HCT116 (cell line): ENCODE results near the gene MAPK8. TPM values are rescaled to one million over a fixed set of nuclear protein-coding genes. Genes with fewer than 3 reads are reported as not detected.

Source experiments
- ATAC-seq: fragments of 200-7000 bp; cut with Tn5 transposase; 2 replicates; pipeline ENCODE4 v1.9.1; 2020; ENCODE audit warnings: mild to moderate bottlenecking, moderate library complexity
- BruUV-seq: library from RNA; stranded (reverse); fragments of 400-500 nt; replicated peaks from 2 replicates; lab custom pipeline; 2021; lab: Mats Ljungman, UMichigan
- CTCF ChIA-PET: fragments of 300-600 bp; sonication (Branson Sonifier 250); formaldehyde crosslinking; loops from one replicate; lab custom pipeline; 2021; ENCODE audit warnings: antibody characterized with exemption; lab: Charles Lee
- POLR2A ChIA-PET: fragments of 300-600, 350-600 bp; sonication (Branson Sonifier 250); formaldehyde crosslinking; loops from one replicate; lab custom pipeline; 2021; ENCODE audit warnings: antibody characterized with exemption; lab: Charles Lee
- RAD21 ChIA-PET, 2 experiments: fragments of 300-600 bp; sonication (Branson Sonifier 250); formaldehyde crosslinking; loops; one replicate each; lab custom pipeline; 2023; ENCODE audit warnings: low total read pairs in 2 of 2; ENCODE audit not compliant: uncharacterized antibody in 2 of 2, unreplicated experiment in 2 of 2, low non-redundant PET in 1 of 2; lab: Charles Lee
- DNase-seq: peaks from one replicate; pipeline ENCODE4 v3.0.0-alpha.2; 2010; ENCODE audit warnings: low read depth, low spot score
- H2AFZ ChIP-seq: fragments of 200-600 bp; shearing (Covaris generic), sonication (generic); 2 replicates; pipeline ENCODE4 v1.6.1; 2017; ENCODE audit warnings: low read depth, mixed run types, mixed read lengths, antibody characterized with exemption, low read length; ENCODE audit not compliant: poor library complexity, severe bottlenecking
- H3K27ac ChIP-seq: 2 replicates; pipeline ENCODE4 v1.5.1; 2012; ENCODE audit warnings: low read depth, low read length
- H3K27me3 ChIP-seq: fragments of 200-600 bp; sonication (generic); 2 replicates; pipeline ENCODE4 v1.6.1; 2016; ENCODE audit warnings: mixed run types, low read length, mixed read lengths; ENCODE audit not compliant: insufficient read depth
- H3K36me3 ChIP-seq, 2 experiments: fragments of 200-500 bp in 1 of 2; fragments of 200-600 bp in 1 of 2; sonication (Bioruptor generic) in 1 of 2; sonication (generic) in 1 of 2; 2 replicates each; pipeline versions ENCODE4 v1.5.1 to v1.6.1; 2014 to 2016; ENCODE audit warnings: low read length in 2 of 2, inconsistent platforms in 1 of 2, mixed read lengths in 1 of 2, mixed run types in 1 of 2; ENCODE audit not compliant: insufficient read depth in 2 of 2, control insufficient read depth in 1 of 2
- H3K4me1 ChIP-seq, 2 experiments: fragments of 200-600 bp in 1 of 2; sonication (generic) in 1 of 2; 2 replicates each; pipeline versions ENCODE4 v1.5.1 to v1.6.1; 2012 to 2017; ENCODE audit warnings: low read length in 2 of 2, inconsistent platforms in 1 of 2, mild to moderate bottlenecking in 1 of 2, mixed read lengths in 1 of 2, mixed run types in 1 of 2, moderate library complexity in 1 of 2; ENCODE audit not compliant: insufficient read depth in 2 of 2, control insufficient read depth in 1 of 2
- H3K4me2 ChIP-seq: fragments of 200-600 bp; sonication (generic); 2 replicates; pipeline ENCODE4 v1.6.1; 2017; ENCODE audit warnings: mixed run types, low read length, mixed read lengths
- H3K4me3 ChIP-seq, 2 experiments: fragments of 200-600 bp in 1 of 2; sonication (generic) in 1 of 2; replicated peaks in 1 of 2; 2 replicates each; pipeline ENCODE4 v1.5.1; 2011 to 2016; ENCODE audit warnings: low read length in 2 of 2, control low read depth in 1 of 2, low read depth in 1 of 2, mild to moderate bottlenecking in 1 of 2, mixed read lengths in 1 of 2, mixed run types in 1 of 2
- H3K79me2 ChIP-seq: fragments of 200-600 bp; sonication (generic); 2 replicates; pipeline ENCODE4 v1.6.1; 2017; ENCODE audit warnings: mild to moderate bottlenecking, mixed run types, low read length, moderate library complexity, mixed read lengths; ENCODE audit not compliant: insufficient read depth
- H3K9ac ChIP-seq: fragments of 200-600 bp; sonication (generic); 2 replicates; pipeline ENCODE4 v1.6.1; 2016; ENCODE audit warnings: low read length, mixed read lengths
- H3K9me2 ChIP-seq: fragments of 200-600 bp; sonication (generic), shearing (Covaris generic); 2 replicates; pipeline ENCODE4 v1.6.1; 2017; ENCODE audit warnings: mixed run types, mild to moderate bottlenecking, moderate library complexity; ENCODE audit not compliant: insufficient read depth
- H3K9me3 ChIP-seq, 2 experiments: fragments of 200-500 bp in 1 of 2; fragments of 200-600 bp in 1 of 2; sonication (Bioruptor generic) in 1 of 2; sonication (generic) in 1 of 2; 2 replicates each; pipeline ENCODE4 v1.6.1; 2014 to 2017; ENCODE audit warnings: low read length in 2 of 2, mixed read lengths in 2 of 2, inconsistent platforms in 1 of 2, low read depth in 1 of 2, mild to moderate bottlenecking in 1 of 2, mixed run types in 1 of 2, moderate library complexity in 1 of 2; ENCODE audit not compliant: control insufficient read depth in 1 of 2, insufficient read depth in 1 of 2
- H4K20me1 ChIP-seq: fragments of 200-600 bp; sonication (generic), shearing (Covaris generic); 2 replicates; pipeline ENCODE4 v1.6.1; 2017; ENCODE audit warnings: mixed run types, mild to moderate bottlenecking, moderate library complexity; ENCODE audit not compliant: insufficient read depth
- CBX3 ChIP-seq: IDR thresholded peaks from 2 replicates; pipeline ENCODE4 v1.6.1; 2012; ENCODE audit warnings: low read depth
- CTCF ChIP-seq, 3 experiments: fragments of 200-600 bp in 1 of 3; sonication (generic) in 1 of 3; IDR thresholded peaks in 2 of 3; conservative IDR thresholded peaks in 1 of 3; 2 replicates each; pipeline ENCODE4 v1.5.1; 2012 to 2017; ENCODE audit warnings: low read depth in 2 of 3, low read length in 2 of 3, antibody characterized with exemption in 1 of 3, borderline replicate concordance in 1 of 3, control low read depth in 1 of 3, mild to moderate bottlenecking in 1 of 3, mixed read lengths in 1 of 3, mixed run types in 1 of 3, moderate library complexity in 1 of 3; ENCODE audit not compliant: insufficient read depth in 1 of 3
- EGR1 ChIP-seq: IDR thresholded peaks from 2 replicates; pipeline ENCODE4 v1.6.1; 2012; ENCODE audit warnings: low read depth
- ELF1 ChIP-seq: IDR thresholded peaks from 2 replicates; pipeline ENCODE4 v1.6.1; 2012; ENCODE audit warnings: low read depth, borderline replicate concordance
- FOSL1 ChIP-seq: IDR thresholded peaks from 2 replicates; pipeline ENCODE4 v1.6.1; 2012; ENCODE audit warnings: low read depth
- REST ChIP-seq: IDR thresholded peaks from 2 replicates; pipeline ENCODE4 v1.6.1; 2012; ENCODE audit warnings: low read depth
- SP1 ChIP-seq: IDR thresholded peaks from 2 replicates; pipeline ENCODE4 v1.6.1; 2012; ENCODE audit warnings: low read depth
- SRF ChIP-seq: IDR thresholded peaks from 2 replicates; pipeline ENCODE4 v1.6.1; 2012; ENCODE audit warnings: low read depth
- TCF7L2 ChIP-seq: IDR thresholded peaks from 2 replicates; pipeline ENCODE4 v1.7.0; 2011; ENCODE audit warnings: borderline replicate concordance, inconsistent platforms; ENCODE audit not compliant: insufficient read depth, insufficient read length; ENCODE audit errors: extremely low read depth
- YY1 ChIP-seq: IDR thresholded peaks from 2 replicates; pipeline ENCODE4 v1.6.1; 2011; ENCODE audit warnings: low read length, low read depth, moderate library complexity, mild to moderate bottlenecking; ENCODE audit not compliant: insufficient replicate concordance; ENCODE audit errors: extremely low read depth
- ZBTB33 ChIP-seq: IDR thresholded peaks from 2 replicates; pipeline ENCODE4 v1.6.1; 2011; ENCODE audit warnings: mild to moderate bottlenecking, low read length, moderate library complexity; ENCODE audit not compliant: insufficient replicate concordance; ENCODE audit errors: extremely low read depth
- ZFX ChIP-seq: fragments of 450-650 bp; IDR thresholded peaks from 2 replicates; pipeline ENCODE4 v1.6.1; 2017
- ZNF274 ChIP-seq: fragments of 200-500 bp; sonication (Bioruptor generic); IDR thresholded peaks from 2 replicates; pipeline ENCODE4 v1.6.1; 2014; ENCODE audit warnings: mild to moderate bottlenecking, low read depth, low read length, inconsistent platforms
- intact Hi-C: fragments of 100-400 bp; cut with micrococcal nuclease; formaldehyde crosslinking; loops from 2 replicates; pipeline ENCODE4 v1.10.0; 2022
- total RNA-seq: library from RNA; stranded (reverse); gene quantifications from one replicate; pipeline ENCODE4 v1.2.1, GENCODE V29; 2021; ENCODE audit not compliant: unreplicated experiment

MAPK8 gene
- total RNA-seq, 1 experiment from 2014 or later: 71.0 TPM

- no peak overlapping the region for H3K9ac ChIP-seq
- no peaks in the 10 kb centered on the region for H3K27me3 ChIP-seq
- H3K9me2 ChIP-seq: no peaks in the 10 kb centered on the region
- ATAC-seq: no peak
- ChIA-PET CTCF (no interaction called here), RAD21 (no interaction called here), POLR2A (no interaction called here)
- TF ChIP-seq YY1 (no peak), CTCF (IDR thresholded peaks at IDR 0.05 in 2 of 3, conservative IDR thresholded peaks at IDR 0.05 in 1 of 3; ENCODE audit: borderline replicate concordance in 1 of 3, insufficient read depth in 1 of 3, low read depth in 2 of 3, low read length in 2 of 3) (no peak), EGR1 (no peak), ZBTB33 (no peak), REST (no peak), SRF (no peak), CBX3 (no peak), ELF1 (no peak), TCF7L2 (no peak), ZNF274 (no peak), ZFX (no peak), FOSL1 (no peak), SP1 (no peak)
- H2AFZ ChIP-seq: no peak overlapping the region
- H3K4me3 ChIP-seq: no peak overlapping the region
- H4K20me1 ChIP-seq: no peaks in the 10 kb centered on the region
- H3K4me1 ChIP-seq: peaks cover 30 to 36% of the 10 kb centered on the region in 2 experiments
- H3K27ac ChIP-seq: no peak overlapping the region
- intact Hi-C loops: no loop called here
- DNase-seq: no peak
- no peaks in the 10 kb centered on the region for H3K9me3 ChIP-seq
- no peak overlapping the region for H3K4me2 ChIP-seq
- no TSS peak for BruUV-seq
- H3K79me2 ChIP-seq: peaks cover 84% of the 10 kb centered on the region
- no peaks in the 10 kb centered on the region for H3K36me3 ChIP-seq
Measured at GRCh38 chr10:48330269-48330668, 23.8 kb downstream of the MAPK8 start.
